Measurements from ENCODE around the gene MYO1E.

DNA sequence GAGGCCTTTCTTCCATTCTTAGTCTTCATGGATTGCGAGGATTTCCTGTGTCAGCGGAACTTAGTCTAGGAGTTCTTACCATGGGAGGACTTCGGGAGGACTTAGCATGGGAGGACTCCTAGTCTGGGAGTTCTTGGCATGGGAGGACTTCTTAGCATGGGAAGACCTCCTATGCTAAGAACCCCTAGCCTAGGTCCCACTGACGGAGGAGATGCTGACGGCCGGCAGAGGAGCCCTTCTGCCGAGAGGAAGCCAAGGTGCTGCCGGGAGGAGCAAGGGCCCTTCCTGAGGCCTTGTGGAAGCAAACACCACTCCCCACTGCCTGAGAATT lies 201.6 kb downstream of the MYO1E start:
- TF ChIP-seq, protein P1, sequence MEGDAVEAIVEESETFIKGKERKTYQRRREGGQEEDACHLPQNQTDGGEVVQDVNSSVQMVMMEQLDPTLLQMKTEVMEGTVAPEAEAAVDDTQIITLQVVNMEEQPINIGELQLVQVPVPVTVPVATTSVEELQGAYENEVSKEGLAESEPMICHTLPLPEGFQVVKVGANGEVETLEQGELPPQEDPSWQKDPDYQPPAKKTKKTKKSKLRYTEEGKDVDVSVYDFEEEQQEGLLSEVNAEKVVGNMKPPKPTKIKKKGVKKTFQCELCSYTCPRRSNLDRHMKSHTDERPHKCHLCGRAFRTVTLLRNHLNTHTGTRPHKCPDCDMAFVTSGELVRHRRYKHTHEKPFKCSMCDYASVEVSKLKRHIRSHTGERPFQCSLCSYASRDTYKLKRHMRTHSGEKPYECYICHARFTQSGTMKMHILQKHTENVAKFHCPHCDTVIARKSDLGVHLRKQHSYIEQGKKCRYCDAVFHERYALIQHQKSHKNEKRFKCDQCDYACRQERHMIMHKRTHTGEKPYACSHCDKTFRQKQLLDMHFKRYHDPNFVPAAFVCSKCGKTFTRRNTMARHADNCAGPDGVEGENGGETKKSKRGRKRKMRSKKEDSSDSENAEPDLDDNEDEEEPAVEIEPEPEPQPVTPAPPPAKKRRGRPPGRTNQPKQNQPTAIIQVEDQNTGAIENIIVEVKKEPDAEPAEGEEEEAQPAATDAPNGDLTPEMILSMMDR (conservative IDR thresholded peaks at IDR 0.05; ENCODE audit: low read depth, low read length), result no peak
- TF ChIP-seq EZH2 (IDR thresholded peaks at IDR 0.05; ENCODE audit: low read length, unreplicated experiment), result no peak
